ENCODE results near the gene MYF6.

DNA sequence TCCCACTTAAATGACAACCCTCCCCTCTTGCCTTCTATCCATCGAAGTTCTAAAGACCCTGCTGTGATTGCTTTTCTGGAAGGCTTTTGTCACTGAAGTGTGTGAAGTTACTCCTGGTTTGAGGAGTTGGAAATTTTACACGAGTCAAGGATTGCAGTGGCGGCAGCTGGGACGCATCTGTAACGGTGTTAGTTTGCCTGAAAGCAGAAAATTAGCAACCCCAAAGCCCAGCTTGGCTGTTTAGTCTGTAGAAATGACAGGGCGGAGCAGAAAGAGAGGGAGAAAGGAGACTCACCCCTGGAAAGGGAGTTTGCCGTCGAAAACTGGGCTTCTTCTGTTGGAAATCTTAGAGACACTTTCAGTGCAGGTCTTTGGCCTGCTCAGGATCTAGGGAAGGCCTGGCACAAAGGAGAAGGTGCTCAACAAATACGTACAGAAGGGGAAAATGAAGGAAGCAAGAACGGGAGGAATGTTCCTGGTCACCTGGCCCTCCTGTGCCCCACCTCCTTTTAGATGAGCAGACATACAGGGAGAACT is 8.3 kb downstream of the MYF6 start:
- TF ChIP-seq POLR2A (IDR thresholded peaks at IDR 0.05) (no peak), CTCF (IDR thresholded peaks at IDR 0.05) (no peak), POLR2AphosphoS5 (IDR thresholded peaks at IDR 0.05) (no peak)

Measured in breast epithelium (tissue), 3 donors.